PC-9 (cell line): Measurements from ENCODE around the gene HIC1. TPM values are rescaled to one million over a fixed set of nuclear protein-coding genes. Genes with fewer than 3 reads are reported as not detected.

Experiments used
- Bru-seq: library from RNA; stranded (reverse); fragments of 400-500 nt; gene quantifications from one replicate; lab custom pipeline; 2021; lab: Mats Ljungman, UMichigan
- BruChase-seq, 2 experiments: library from RNA; stranded (reverse); fragments of 400-500 nt; gene quantifications; one replicate each; lab custom pipeline; 2021; lab: Mats Ljungman, UMichigan
- BruUV-seq: library from RNA; stranded (reverse); fragments of 400-500 nt; replicated peaks from 2 replicates; lab custom pipeline; 2021; lab: Mats Ljungman, UMichigan
- CTCF ChIA-PET: fragments of 300-600 bp; sonication (Branson Sonifier 250); formaldehyde crosslinking; loops from one replicate; lab custom pipeline; 2022; ENCODE audit warnings: antibody characterized with exemption; lab: Charles Lee
- POLR2A ChIA-PET: fragments of 300-600 bp; sonication (Branson Sonifier 250); formaldehyde crosslinking; loops from one replicate; lab custom pipeline; 2022; ENCODE audit warnings: antibody characterized with exemption; ENCODE audit not compliant: unreplicated experiment; lab: Charles Lee
- DNase-seq, 2 experiments: peaks; one replicate each; pipeline versions ENCODE4 v3.0.0 to v3.0.0-alpha.2; 2015 to 2022; ENCODE audit warnings: mixed read lengths in 1 of 2
- H2AFZ ChIP-seq: fragments of 200-600 bp; sonication (generic); 2 replicates; pipeline ENCODE4 v1.8.1; 2017; ENCODE audit warnings: antibody characterized with exemption
- H3F3A ChIP-seq: fragments of 200-600 bp; sonication (generic); 2 replicates; pipeline ENCODE4 v1.8.1; 2017; ENCODE audit warnings: antibody characterized with exemption, mild to moderate bottlenecking, low read depth; ENCODE audit not compliant: insufficient read depth
- H3K27ac ChIP-seq: fragments of 200-600 bp; sonication (generic); 2 replicates; pipeline ENCODE4 v1.6.1; 2016; ENCODE audit warnings: mixed run types
- H3K27me3 ChIP-seq: fragments of 200-600 bp; sonication (generic); 2 replicates; pipeline ENCODE4 v1.6.1; 2016; ENCODE audit warnings: low read depth, mixed run types; ENCODE audit not compliant: insufficient read depth
- H3K36me3 ChIP-seq: fragments of 200-600 bp; sonication (generic); 2 replicates; pipeline ENCODE4 v1.6.1; 2016; ENCODE audit warnings: low read depth, mixed run types
- H3K4me1 ChIP-seq: fragments of 200-600 bp; sonication (generic); replicated peaks from 2 replicates; pipeline ENCODE4 v1.6.1; 2016; ENCODE audit warnings: mixed run types; ENCODE audit not compliant: insufficient read depth
- H3K4me2 ChIP-seq: fragments of 200-600 bp; sonication (generic); 2 replicates; pipeline ENCODE4 v1.6.1; 2017; ENCODE audit warnings: mixed run types
- H3K4me3 ChIP-seq: fragments of 200-600 bp; sonication (generic); 2 replicates; pipeline ENCODE4 v1.6.1; 2016; ENCODE audit warnings: mixed run types
- H3K79me2 ChIP-seq: fragments of 200-600 bp; sonication (generic); 2 replicates; pipeline ENCODE4 v1.6.1; 2017; ENCODE audit warnings: low read depth, mixed run types
- H3K9me2 ChIP-seq: fragments of 200-600 bp; sonication (generic); 2 replicates; pipeline ENCODE4 v1.8.1; 2017; ENCODE audit warnings: mild to moderate bottlenecking; ENCODE audit not compliant: insufficient read depth
- H3K9me3 ChIP-seq: fragments of 200-600 bp; sonication (generic); 2 replicates; pipeline ENCODE4 v1.8.1; 2016; ENCODE audit warnings: low read depth; ENCODE audit not compliant: insufficient read depth
- H4K20me1 ChIP-seq: fragments of 200-600 bp; sonication (generic); 2 replicates; pipeline ENCODE4 v1.8.1; 2017; ENCODE audit not compliant: insufficient read depth
- EZH2 ChIP-seq: fragments of 200-600 bp; sonication (generic); IDR thresholded peaks from 2 replicates; pipeline ENCODE4 v1.8.0; 2017; ENCODE audit warnings: antibody characterized with exemption, low read depth
- intact Hi-C: fragments of 100-400 bp; cut with micrococcal nuclease; formaldehyde crosslinking; loops from one replicate; pipeline ENCODE4 v1.10.0; 2022; ENCODE audit not compliant: unreplicated experiment
- long read RNA-seq: library from polyadenylated mRNA; stranded (forward); transcript quantifications from one replicate; pipeline ENCODE4 v2.0.0, GENCODE V29; 2022
- total RNA-seq: library from RNA; stranded (reverse); gene quantifications from 2 replicates; pipeline ENCODE4 v1.2.3, GENCODE V29; 2021
- TF ChIP-seq, protein P1 (sequence below): fragments of 200-600 bp; sonication (generic); conservative IDR thresholded peaks from 2 replicates; pipeline ENCODE4 v1.6.1; 2017; ENCODE audit warnings: mixed run types, antibody characterized with exemption, mild to moderate bottlenecking, moderate library complexity

HIC1 gene, protein sequence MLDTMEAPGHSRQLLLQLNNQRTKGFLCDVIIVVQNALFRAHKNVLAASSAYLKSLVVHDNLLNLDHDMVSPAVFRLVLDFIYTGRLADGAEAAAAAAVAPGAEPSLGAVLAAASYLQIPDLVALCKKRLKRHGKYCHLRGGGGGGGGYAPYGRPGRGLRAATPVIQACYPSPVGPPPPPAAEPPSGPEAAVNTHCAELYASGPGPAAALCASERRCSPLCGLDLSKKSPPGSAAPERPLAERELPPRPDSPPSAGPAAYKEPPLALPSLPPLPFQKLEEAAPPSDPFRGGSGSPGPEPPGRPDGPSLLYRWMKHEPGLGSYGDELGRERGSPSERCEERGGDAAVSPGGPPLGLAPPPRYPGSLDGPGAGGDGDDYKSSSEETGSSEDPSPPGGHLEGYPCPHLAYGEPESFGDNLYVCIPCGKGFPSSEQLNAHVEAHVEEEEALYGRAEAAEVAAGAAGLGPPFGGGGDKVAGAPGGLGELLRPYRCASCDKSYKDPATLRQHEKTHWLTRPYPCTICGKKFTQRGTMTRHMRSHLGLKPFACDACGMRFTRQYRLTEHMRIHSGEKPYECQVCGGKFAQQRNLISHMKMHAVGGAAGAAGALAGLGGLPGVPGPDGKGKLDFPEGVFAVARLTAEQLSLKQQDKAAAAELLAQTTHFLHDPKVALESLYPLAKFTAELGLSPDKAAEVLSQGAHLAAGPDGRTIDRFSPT
- 0.63 and 1.6 TPM in 2 replicates for total RNA-seq
- Bru-seq, nascent RNA = percentile 8 among the genes with signal in this experiment
- BruChase-seq, experiment 1, labeled RNA remaining after a 2-hour chase = percentile 19 among the genes with signal in this experiment
- percentile 17 among the genes with signal in this experiment for BruChase-seq, experiment 2, labeled RNA remaining after a 6-hour chase
- long read RNA-seq = 0 reads

DNA sequence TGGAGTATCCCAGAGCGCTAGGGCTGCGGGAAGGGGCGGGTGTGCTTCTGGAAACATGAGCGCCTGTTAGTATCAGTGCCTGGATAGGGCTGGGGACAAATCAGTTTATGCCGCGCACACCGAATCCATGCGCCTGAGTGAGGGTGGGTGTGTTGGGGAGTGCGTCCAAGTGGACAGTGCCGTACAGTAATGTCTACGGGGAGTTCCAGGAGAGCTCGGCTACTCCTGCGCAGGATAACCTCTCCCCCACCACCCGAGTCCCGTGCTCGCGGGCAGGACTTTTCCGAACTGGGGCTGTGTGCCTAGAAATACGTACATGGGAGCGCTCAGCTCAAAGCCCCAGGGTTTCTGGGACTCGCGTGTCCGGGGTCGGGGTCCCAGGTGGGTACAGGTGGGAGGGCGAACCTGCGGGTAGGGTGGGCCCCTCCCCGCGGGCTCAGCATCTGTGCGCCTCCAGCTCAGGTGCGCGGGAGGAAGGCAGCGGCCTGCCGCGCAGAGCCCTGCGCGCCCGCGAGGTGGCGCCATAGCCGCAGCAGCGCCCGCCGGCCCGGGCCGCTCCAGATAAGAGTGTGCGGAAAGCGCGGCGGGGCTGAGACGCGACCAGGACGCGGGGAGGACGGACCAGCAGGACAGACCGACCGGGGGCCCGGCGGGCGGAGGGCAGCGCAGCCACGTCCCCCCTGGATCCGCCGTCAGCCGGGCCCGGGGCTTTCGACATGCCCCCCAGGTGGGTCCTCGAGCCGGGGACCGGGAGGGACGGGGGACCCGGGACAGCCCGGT is at the start of gene HIC1:
HIC1 (plus strand) TSS at position 592 of the 780 bp plus-strand sequence. CDS start 1,588 bp downstream, outside the sequence.
- Histone ChIP-seq H3K4me2 (peak within 1 kb of the TSS; percentile 93), H3K4me3 (peak within 1 kb of the TSS; percentile 66), H3K36me3 (no peaks in the 10 kb centered on the region), H2AFZ (peak within 1 kb of the TSS; percentile 59), H3K27ac (no peak within 1 kb of the TSS), H3K27me3 (peaks cover 12% of the 10 kb centered on the region), H3K4me1 (peaks cover 7% of the 10 kb centered on the region; the same call in 1 of the 2 replicates), H3K9me3 (no peaks in the 10 kb centered on the region), H3K79me2 (no peaks in the 10 kb centered on the region), H3F3A (peaks cover 17% of the 10 kb centered on the region), H4K20me1 (no peaks in the 10 kb centered on the region), H3K9me2 (no peaks in the 10 kb centered on the region)
- intact Hi-C loops = loop anchor here (1.0 to 5.0 kb wide), 5 partner anchors 116 to 348 kb away; partner anchors contain the start of gene MNT
- DNase-seq = peak; percentile 57 to 84
- no peak for TF ChIP-seq EZH2
- TF ChIP-seq, protein P1, sequence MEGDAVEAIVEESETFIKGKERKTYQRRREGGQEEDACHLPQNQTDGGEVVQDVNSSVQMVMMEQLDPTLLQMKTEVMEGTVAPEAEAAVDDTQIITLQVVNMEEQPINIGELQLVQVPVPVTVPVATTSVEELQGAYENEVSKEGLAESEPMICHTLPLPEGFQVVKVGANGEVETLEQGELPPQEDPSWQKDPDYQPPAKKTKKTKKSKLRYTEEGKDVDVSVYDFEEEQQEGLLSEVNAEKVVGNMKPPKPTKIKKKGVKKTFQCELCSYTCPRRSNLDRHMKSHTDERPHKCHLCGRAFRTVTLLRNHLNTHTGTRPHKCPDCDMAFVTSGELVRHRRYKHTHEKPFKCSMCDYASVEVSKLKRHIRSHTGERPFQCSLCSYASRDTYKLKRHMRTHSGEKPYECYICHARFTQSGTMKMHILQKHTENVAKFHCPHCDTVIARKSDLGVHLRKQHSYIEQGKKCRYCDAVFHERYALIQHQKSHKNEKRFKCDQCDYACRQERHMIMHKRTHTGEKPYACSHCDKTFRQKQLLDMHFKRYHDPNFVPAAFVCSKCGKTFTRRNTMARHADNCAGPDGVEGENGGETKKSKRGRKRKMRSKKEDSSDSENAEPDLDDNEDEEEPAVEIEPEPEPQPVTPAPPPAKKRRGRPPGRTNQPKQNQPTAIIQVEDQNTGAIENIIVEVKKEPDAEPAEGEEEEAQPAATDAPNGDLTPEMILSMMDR = peak; percentile 81
- ChIA-PET POLR2A (interaction anchor here (0.7 kb wide), 1 partner anchor 68 kb away, joined by 3 read pairs; no protein-coding TSS in a partner anchor), CTCF (interaction anchor here (0.5 to 3.1 kb wide), 13 partner anchors 29 to 837 kb away, joined by 3 to 14 read pairs (median 4); no protein-coding TSS in a partner anchor)
- BruUV-seq = no TSS peak

DNA sequence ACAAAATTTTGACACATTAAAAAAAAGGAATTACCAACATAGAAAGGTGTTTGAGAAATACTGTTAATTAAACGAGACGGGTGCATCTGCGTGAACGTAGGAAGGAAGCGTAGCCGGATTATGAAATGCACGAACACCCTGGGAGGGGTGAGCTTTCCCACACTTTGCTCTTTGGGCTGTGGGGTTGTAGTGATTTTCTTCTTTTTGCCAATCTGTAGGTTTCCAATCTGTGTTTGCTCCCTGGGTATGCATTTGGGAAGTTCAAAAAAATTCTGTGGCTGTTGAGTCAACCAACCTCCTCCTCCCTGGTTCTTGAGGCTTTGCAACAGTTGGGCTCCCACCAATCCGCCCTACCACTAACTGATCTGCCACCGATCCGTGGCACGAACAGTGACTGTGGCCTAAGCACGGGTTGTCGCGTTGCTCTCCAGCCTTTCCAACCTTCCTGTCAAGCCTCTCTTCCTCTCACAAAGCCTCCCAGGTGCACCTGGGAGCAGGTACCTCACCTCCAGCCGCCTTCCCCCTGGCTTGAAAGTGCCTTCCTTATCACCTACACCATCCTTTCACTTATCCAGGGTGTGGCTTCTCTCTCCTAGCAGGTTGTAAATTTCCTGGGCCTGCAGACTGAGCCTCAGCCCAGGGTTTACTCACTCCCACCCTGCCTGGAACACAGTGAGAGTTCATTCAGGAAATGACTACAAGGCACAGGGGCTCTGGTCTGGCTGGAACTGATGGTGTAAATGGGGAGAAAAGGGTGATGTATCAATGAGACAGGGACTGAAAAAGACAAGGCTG is 46.4 kb upstream of the HIC1 start:
- peaks cover 45% of the 10 kb centered on the region for H3K4me1 ChIP-seq

More for the DNA sequence above, 46.4 kb upstream of the HIC1 start:
- Histone ChIP-seq H3F3A (peaks cover 41% of the 10 kb centered on the region), H4K20me1 (no peaks in the 10 kb centered on the region), H2AFZ (no peak overlapping the region), H3K27ac (no peak overlapping the region), H3K9me3 (no peaks in the 10 kb centered on the region), H3K27me3 (no peaks in the 10 kb centered on the region), H3K4me3 (no peak overlapping the region), H3K36me3 (no peaks in the 10 kb centered on the region), H3K9me2 (no peaks in the 10 kb centered on the region), H3K79me2 (no peaks in the 10 kb centered on the region), H3K4me2 (0 out of 2 replicates have a peak overlapping the region, but pooled peaks have one; percentile 1)
- no peak for DNase-seq
- POLR2A ChIA-PET = no interaction called here
- intact Hi-C loops = no loop called here
- CTCF ChIA-PET = interaction anchor here (0.7 kb wide), 1 partner anchor 97 kb away, joined by 8 read pairs; no protein-coding TSS in a partner anchor
- no TSS peak for BruUV-seq
- TF ChIP-seq, protein P1 = no peak
- TF ChIP-seq EZH2 = no peak
